Breast epithelium (tissue), 3 donors: ENCODE results near the gene SMAD7.

Experiments
- CTCF ChIP-seq, 3 donors: fragments of 450-650 bp; IDR thresholded peaks; one replicate each; pipeline ENCODE4 v1.5.1; 2016 to 2017; ENCODE audit warnings: antibody characterized with exemption in 3 of 3, mild to moderate bottlenecking in 3 of 3, moderate library complexity in 3 of 3
- POLR2AphosphoS5 ChIP-seq, 3 donors: sonication (generic); formaldehyde crosslinking; IDR thresholded peaks; one replicate each; pipeline ENCODE4 v1.6.1; 2017; ENCODE audit warnings: antibody characterized with exemption in 3 of 3

DNA sequence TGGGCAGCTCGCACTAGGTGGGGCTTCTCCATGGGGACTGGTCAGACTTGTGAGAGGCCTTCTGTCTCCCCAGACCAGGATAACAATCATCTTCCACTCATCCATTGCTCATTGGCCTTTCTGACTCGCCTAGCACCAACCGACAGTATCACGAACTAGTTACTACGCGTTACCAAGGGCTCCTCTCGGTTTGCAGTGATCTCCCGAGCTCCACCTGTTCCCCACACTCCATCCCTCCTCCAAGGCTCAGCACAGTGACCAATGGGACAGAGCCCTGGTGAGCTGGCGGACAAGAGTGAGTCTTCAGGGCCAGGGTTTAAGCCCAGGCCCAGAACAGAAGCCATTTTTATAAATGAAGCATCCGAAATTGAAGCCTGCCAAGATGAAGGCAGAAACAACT is 42.8 kb upstream of the SMAD7 start:
- TF ChIP-seq CTCF (IDR thresholded peaks at IDR 0.05) = no peak
- no peak for TF ChIP-seq POLR2AphosphoS5 (IDR thresholded peaks at IDR 0.05)
